Measurements from ENCODE around the gene ELP4.
A peak's percentile ranks its signal among the peaks of the same experiment; 100 is the strongest.

DNA sequence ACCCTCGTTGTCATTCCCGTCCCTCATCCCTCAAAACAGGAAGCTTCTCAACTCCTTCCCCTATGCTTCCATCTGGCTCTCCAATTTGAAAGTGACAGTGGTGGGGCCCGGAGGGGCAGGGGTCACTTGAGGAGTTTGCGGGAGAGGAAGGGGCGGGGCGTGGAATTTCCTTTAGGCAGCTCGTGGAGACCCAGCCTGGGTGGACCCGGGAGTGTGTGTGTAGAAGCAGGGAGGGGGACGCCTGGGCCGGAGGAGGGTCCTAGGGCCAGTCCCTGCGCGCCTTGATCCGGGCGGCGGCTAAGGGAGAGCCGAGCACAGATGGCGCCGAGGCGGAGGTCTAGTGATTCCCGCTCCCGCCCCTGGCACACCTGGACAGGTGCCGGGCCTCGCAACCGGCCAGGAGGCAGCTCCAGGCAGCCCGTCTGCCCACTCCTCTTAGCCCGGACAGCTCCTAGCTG, 309.3 kb downstream of the ELP4 start:
- TF ChIP-seq, protein P1, sequence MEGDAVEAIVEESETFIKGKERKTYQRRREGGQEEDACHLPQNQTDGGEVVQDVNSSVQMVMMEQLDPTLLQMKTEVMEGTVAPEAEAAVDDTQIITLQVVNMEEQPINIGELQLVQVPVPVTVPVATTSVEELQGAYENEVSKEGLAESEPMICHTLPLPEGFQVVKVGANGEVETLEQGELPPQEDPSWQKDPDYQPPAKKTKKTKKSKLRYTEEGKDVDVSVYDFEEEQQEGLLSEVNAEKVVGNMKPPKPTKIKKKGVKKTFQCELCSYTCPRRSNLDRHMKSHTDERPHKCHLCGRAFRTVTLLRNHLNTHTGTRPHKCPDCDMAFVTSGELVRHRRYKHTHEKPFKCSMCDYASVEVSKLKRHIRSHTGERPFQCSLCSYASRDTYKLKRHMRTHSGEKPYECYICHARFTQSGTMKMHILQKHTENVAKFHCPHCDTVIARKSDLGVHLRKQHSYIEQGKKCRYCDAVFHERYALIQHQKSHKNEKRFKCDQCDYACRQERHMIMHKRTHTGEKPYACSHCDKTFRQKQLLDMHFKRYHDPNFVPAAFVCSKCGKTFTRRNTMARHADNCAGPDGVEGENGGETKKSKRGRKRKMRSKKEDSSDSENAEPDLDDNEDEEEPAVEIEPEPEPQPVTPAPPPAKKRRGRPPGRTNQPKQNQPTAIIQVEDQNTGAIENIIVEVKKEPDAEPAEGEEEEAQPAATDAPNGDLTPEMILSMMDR (IDR thresholded peaks at IDR 0.05): no peak
- TF ChIP-seq EZH2 (IDR thresholded peaks at IDR 0.05) (peak; percentile 21), EZH2phosphoT487 (IDR thresholded peaks at IDR 0.05) (no peak)

Measured in neural progenitor cell (in vitro differentiated cells).